H1 (cell line): ENCODE data around the gene ATG5.

Experiments used
- CEBPB ChIP-seq: IDR thresholded peaks from 2 replicates; pipeline ENCODE4 v1.6.1; 2012; ENCODE audit warnings: low read depth, low read length
- CHD2 ChIP-seq: IDR thresholded peaks from 2 replicates; pipeline ENCODE4 v1.6.1; 2012; ENCODE audit warnings: low read length, improper control_type of control experiment
- CREB1 ChIP-seq: IDR thresholded peaks from 2 replicates; pipeline ENCODE4 v1.6.1; 2012; ENCODE audit warnings: inconsistent platforms
- CTCF ChIP-seq, 3 experiments: IDR thresholded peaks; 1 replicate in 2 of 3; 2 replicates in 1 of 3; pipeline versions ENCODE4 v1.5.1 to v1.6.1; 2011; ENCODE audit warnings: low read length in 3 of 3, mild to moderate bottlenecking in 3 of 3, inconsistent platforms in 2 of 3, low read depth in 1 of 3, moderate library complexity in 1 of 3; ENCODE audit not compliant: insufficient read depth in 1 of 3; ENCODE audit errors: control extremely low read depth in 1 of 3
- EP300 ChIP-seq, 2 experiments: IDR thresholded peaks; 1 replicate in 1 of 2; 2 replicates in 1 of 2; pipeline ENCODE4 v1.6.1; 2011 to 2012; ENCODE audit warnings: low read depth in 2 of 2, low read length in 2 of 2, mild to moderate bottlenecking in 2 of 2, borderline replicate concordance in 1 of 2, inconsistent platforms in 1 of 2, moderate library complexity in 1 of 2
- EZH2 ChIP-seq: fragments of 200-600 bp; sonication (generic); IDR thresholded peaks from 2 replicates; pipeline ENCODE4 v1.7.1; 2012; ENCODE audit warnings: low read depth, mild to moderate bottlenecking, moderate library complexity, low read length, inconsistent platforms; ENCODE audit not compliant: severe bottlenecking
- JUND ChIP-seq: IDR thresholded peaks from 2 replicates; pipeline ENCODE4 v1.6.1; 2011; ENCODE audit warnings: mild to moderate bottlenecking, improper control_type of control experiment, low read length
- NRF1 ChIP-seq: IDR thresholded peaks from 2 replicates; pipeline ENCODE4 v1.6.1; 2011; ENCODE audit warnings: mild to moderate bottlenecking, low read depth, low read length, improper control_type of control experiment
- POLR2A ChIP-seq, 2 experiments: IDR thresholded peaks; 1 replicate in 1 of 2; 2 replicates in 1 of 2; pipeline ENCODE4 v1.6.1; 2011; ENCODE audit warnings: low read depth in 2 of 2, low read length in 2 of 2, mild to moderate bottlenecking in 2 of 2; ENCODE audit errors: control extremely low read depth in 1 of 2
- SP1 ChIP-seq: IDR thresholded peaks from 2 replicates; pipeline ENCODE4 v1.6.1; 2011; ENCODE audit warnings: low read depth, low read length
- TAF1 ChIP-seq: IDR thresholded peaks from 2 replicates; pipeline ENCODE4 v1.6.1; 2011; ENCODE audit warnings: mild to moderate bottlenecking, low read depth, low read length
- ZNF274 ChIP-seq: IDR thresholded peaks from 2 replicates; pipeline ENCODE4 v1.7.0; 2012; ENCODE audit warnings: low read length, borderline replicate concordance; ENCODE audit errors: extremely low read depth

- no peak for TF ChIP-seq CTCF (IDR thresholded peaks at IDR 0.05; ENCODE audit: control extremely low read depth in 1 of 3, insufficient read depth in 1 of 3, low read depth in 1 of 3, low read length in 3 of 3)
- no peak for TF ChIP-seq ZNF274
- no peak for TF ChIP-seq CEBPB
- no peak for TF ChIP-seq EZH2
- TF ChIP-seq SP1, result no peak
- no peak for TF ChIP-seq JUND
- no peak for TF ChIP-seq NRF1
- no peak for TF ChIP-seq CREB1
- TF ChIP-seq POLR2A (IDR thresholded peaks at IDR 0.05; ENCODE audit: control extremely low read depth in 1 of 2, low read depth in 2 of 2, low read length in 2 of 2), result no peak
- no peak for TF ChIP-seq EP300 (IDR thresholded peaks at IDR 0.05; ENCODE audit: borderline replicate concordance in 1 of 2, low read depth in 2 of 2, low read length in 2 of 2)
- no peak for TF ChIP-seq CHD2
- TF ChIP-seq TAF1, result no peak
These were observed 187.4 kb downstream of the ATG5 start for GRCh38 chr6:106138151-106138550.
